WTC11 (cell line): ENCODE results near the gene PAK6.

Source experiments
- GABPB1 ChIP-seq: sonication (generic); formaldehyde crosslinking; IDR thresholded peaks from 2 replicates; pipeline ENCODE4 v1.8.1; 2023; ENCODE audit warnings: mild to moderate bottlenecking, missing genetic modification reagents
- ZNF671 ChIP-seq: fragments of 250-450 bp; sonication (Bioruptor Pico); IDR thresholded peaks from 2 replicates; pipeline ENCODE4 v1.8.0; 2021; ENCODE audit warnings: mild to moderate bottlenecking
- TF ChIP-seq, protein P1 (sequence below): sonication (generic); formaldehyde crosslinking; IDR thresholded peaks from 2 replicates; pipeline ENCODE4 v1.8.1; 2023; ENCODE audit warnings: mild to moderate bottlenecking, moderate library complexity, missing genetic modification reagents

DNA sequence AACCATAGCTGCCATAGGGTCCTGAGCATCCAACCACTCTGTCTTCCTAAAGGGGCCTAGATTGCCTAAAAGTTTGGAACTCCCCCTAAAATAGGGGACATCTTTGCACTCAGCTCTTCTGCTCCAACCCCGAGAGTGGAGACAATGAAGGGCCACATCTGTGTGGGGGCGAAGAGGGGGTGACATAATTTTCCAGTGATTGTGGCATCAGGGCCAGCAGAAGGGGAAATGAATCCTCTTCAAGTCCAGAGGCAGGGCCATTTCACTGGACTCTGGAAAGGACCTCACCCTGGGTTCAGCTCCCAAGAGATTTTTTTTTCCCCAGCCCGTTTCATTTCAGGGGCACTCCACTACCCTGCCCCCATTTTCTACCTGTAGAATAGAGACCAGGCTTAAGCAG lies 48.6 kb downstream of the PAK6 start:
- TF ChIP-seq GABPB1 (CRISPR knock-in tag) = no peak
- TF ChIP-seq, protein P1, sequence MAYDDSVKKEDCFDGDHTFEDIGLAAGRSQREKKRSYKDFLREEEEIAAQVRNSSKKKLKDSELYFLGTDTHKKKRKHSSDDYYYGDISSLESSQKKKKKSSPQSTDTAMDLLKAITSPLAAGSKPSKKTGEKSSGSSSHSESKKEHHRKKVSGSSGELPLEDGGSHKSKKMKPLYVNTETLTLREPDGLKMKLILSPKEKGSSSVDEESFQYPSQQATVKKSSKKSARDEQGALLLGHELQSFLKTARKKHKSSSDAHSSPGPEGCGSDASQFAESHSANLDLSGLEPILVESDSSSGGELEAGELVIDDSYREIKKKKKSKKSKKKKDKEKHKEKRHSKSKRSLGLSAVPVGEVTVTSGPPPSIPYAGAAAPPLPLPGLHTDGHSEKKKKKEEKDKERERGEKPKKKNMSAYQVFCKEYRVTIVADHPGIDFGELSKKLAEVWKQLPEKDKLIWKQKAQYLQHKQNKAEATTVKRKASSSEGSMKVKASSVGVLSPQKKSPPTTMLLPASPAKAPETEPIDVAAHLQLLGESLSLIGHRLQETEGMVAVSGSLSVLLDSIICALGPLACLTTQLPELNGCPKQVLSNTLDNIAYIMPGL (CRISPR knock-in tag) = no peak
- TF ChIP-seq ZNF671 = no peak
